ENCODE results near the gene SETD5.

Gene SETD5

DNA sequence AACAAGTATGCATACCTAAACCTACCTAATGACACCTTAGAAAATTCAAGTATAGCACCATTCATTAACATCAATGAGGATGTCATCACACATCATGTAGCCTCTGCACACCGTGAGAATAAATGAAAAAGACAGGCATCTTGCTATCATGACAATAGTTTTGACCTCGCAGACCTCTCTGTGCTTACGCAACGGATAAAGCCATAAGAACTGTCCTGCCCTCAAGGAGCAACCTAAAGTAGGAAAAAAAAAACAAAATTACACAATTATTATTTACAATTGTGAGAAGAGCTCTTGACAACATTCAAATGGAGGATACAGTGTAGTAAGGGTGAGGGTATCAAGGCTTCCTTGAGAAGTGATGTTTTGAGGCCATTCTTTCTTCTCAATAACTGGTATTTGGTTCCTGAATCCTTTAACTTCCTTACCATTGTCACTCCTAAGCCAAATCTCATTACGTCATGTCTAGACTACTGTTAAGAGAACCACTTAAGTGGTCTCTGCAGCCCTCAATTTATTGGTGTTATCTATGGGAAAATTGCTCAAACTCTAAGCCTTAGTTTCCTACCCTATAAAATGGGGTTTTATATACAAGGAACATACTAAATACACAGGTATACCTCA, 7.0 kb upstream of the SETD5 start:
- H3K27me3 ChIP-seq (replicated peaks; ENCODE audit: control insufficient read depth, insufficient read depth, low read length): no peaks in the 10 kb centered on the region
- no peak for DNase-seq (ENCODE audit: extremely low read depth, insufficient read length)
- no peak overlapping the region for H3K4me3 ChIP-seq (replicated peaks; ENCODE audit: low read depth, low read length)
- H3K36me3 ChIP-seq (ENCODE audit: control insufficient read depth, insufficient read depth, low read length): peaks cover 13% of the 10 kb centered on the region
- TF ChIP-seq, protein P1, sequence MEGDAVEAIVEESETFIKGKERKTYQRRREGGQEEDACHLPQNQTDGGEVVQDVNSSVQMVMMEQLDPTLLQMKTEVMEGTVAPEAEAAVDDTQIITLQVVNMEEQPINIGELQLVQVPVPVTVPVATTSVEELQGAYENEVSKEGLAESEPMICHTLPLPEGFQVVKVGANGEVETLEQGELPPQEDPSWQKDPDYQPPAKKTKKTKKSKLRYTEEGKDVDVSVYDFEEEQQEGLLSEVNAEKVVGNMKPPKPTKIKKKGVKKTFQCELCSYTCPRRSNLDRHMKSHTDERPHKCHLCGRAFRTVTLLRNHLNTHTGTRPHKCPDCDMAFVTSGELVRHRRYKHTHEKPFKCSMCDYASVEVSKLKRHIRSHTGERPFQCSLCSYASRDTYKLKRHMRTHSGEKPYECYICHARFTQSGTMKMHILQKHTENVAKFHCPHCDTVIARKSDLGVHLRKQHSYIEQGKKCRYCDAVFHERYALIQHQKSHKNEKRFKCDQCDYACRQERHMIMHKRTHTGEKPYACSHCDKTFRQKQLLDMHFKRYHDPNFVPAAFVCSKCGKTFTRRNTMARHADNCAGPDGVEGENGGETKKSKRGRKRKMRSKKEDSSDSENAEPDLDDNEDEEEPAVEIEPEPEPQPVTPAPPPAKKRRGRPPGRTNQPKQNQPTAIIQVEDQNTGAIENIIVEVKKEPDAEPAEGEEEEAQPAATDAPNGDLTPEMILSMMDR (IDR thresholded peaks at IDR 0.05; ENCODE audit: insufficient read depth, low read length, poor library complexity, severe bottlenecking): no peak

DNA sequence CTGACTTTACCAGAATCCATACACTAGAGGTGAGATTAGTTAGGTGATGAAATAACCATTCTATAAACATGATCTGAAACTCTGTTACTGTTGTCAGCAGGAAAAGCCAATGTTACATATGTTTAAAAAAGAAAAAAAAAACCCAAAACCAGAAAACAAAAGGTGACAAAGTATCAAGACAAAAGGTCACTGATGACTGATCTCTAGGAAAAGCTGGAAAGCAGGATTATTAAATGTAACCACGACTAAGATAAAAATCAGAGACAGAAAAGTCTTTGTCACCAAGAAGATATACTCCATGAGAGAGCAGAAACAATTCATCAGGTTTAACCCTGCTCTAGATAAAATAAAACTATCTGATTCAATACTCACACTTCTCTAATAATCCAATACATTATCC, 5.4 kb upstream of the SETD5 start:
- peaks cover 11% of the 10 kb centered on the region for H3K36me3 ChIP-seq (ENCODE audit: control insufficient read depth, insufficient read depth, low read length)
- no peaks in the 10 kb centered on the region for H3K27me3 ChIP-seq (replicated peaks; ENCODE audit: control insufficient read depth, insufficient read depth, low read length)
- H3K4me3 ChIP-seq (replicated peaks; ENCODE audit: low read depth, low read length): no peak overlapping the region
- no peak for DNase-seq (ENCODE audit: extremely low read depth, insufficient read length)
- TF ChIP-seq, protein P1 (IDR thresholded peaks at IDR 0.05; ENCODE audit: insufficient read depth, low read length, poor library complexity, severe bottlenecking): no peak

DNA sequence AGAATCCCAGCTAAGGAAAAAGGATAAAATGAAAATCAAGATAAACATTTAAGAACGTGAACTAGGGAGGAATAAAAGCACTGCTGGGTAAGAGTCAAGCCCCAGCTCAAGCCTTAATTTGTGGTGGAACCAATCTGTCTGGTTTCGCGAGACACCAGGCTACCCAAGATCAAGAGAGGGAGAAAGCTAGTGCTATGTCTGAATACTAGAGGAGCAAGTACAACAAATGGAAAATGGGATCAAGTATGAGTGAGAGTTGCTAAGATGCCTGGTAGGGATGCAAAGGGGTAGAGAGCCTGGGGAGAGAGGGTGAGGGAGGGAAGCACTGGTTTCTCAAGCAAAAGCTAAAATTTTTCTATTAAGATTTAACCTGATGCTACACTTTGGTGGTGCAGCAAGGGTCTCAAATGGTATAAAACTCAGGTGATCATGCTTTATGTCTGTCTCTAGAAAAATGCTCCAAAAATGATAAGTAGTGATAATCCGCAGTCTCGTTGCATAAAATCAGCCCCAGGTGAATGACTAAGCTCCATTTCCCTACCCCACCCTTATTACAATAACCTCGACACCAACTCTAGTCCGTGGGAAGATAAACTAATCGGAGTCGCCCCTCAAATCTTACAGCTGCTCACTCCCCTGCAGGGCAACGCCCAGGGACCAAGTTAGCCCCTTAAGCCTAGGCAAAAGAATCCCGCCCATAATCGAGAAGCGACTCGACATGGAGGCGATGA, 1.7 kb upstream of the SETD5 start:
- H3K27me3 ChIP-seq (replicated peaks; ENCODE audit: control insufficient read depth, insufficient read depth, low read length): no peaks in the 10 kb centered on the region
- peaks cover 1% of the 10 kb centered on the region; the same call in 1 of the 2 replicates for H3K36me3 ChIP-seq (ENCODE audit: control insufficient read depth, insufficient read depth, low read length)

DNA sequence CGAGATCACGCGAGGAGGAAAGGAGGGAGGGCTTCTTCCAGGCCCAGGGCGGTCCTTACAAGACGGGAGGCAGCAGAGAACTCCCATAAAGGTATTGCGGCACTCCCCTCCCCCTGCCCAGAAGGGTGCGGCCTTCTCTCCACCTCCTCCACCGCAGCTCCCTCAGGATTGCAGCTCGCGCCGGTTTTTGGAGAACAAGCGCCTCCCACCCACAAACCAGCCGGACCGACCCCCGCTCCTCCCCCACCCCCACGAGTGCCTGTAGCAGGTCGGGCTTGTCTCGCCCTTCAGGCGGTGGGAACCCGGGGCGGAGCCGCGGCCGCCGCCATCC, 1.1 kb upstream of the SETD5 start:
- no peaks in the 10 kb centered on the region for H3K27me3 ChIP-seq (replicated peaks; ENCODE audit: control insufficient read depth, insufficient read depth, low read length)
- DNase-seq (ENCODE audit: extremely low read depth, insufficient read length): no peak
- TF ChIP-seq, protein P1 (IDR thresholded peaks at IDR 0.05; ENCODE audit: insufficient read depth, low read length, poor library complexity, severe bottlenecking): no peak

More for the DNA sequence above, 1.7 kb upstream of the SETD5 start:
- TF ChIP-seq, protein P1 (IDR thresholded peaks at IDR 0.05; ENCODE audit: insufficient read depth, low read length, poor library complexity, severe bottlenecking): no peak
- H3K4me3 ChIP-seq (replicated peaks; ENCODE audit: low read depth, low read length): peak overlapping the region; percentile 83
- no peak for DNase-seq (ENCODE audit: extremely low read depth, insufficient read length)

DNA sequence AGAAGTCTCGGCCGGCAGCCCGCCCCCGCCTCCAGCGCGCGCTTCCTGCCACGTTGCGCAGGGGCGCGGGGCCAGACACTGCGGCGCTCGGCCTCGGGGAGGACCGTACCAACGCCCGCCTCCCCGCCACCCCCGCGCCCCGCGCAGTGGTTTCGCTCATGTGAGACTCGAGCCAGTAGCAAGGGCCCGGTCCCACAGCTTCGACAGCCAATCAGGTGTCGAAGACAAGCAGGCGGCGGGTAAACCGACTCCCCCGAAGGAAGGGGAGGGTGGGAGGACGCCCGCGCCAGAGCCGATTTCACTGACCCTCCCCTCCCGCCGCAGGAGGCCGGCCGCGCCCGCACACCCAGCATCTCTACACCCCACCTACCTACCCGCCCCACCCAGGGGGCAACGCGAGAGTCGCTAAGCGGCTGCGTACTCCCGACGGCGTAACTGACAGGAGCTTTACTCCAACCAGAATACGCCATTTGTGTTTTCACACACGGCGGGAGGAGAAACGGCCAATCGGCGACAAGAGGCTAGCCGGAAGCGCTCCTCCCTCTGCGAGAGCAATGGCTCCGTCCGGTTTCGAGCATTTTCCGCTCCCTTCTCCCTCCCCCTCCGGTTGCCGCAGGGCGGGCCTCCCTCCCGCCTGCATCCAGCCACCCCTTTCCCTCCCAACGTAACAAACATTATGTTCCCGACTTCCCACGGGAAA, 633 bp upstream of the SETD5 start:
- H3K27me3 ChIP-seq (replicated peaks; ENCODE audit: control insufficient read depth, insufficient read depth, low read length): no peaks in the 10 kb centered on the region
- DNase-seq (ENCODE audit: extremely low read depth, insufficient read length): peak; percentile 99
- peaks cover 1% of the 10 kb centered on the region; the same call in 1 of the 2 replicates for H3K36me3 ChIP-seq (ENCODE audit: control insufficient read depth, insufficient read depth, low read length)
- TF ChIP-seq, protein P1 (IDR thresholded peaks at IDR 0.05; ENCODE audit: insufficient read depth, low read length, poor library complexity, severe bottlenecking): no peak
- peak overlapping the region; percentile 83 for H3K4me3 ChIP-seq (replicated peaks; ENCODE audit: low read depth, low read length)

More for the DNA sequence above, 1.1 kb upstream of the SETD5 start:
- Histone ChIP-seq H3K36me3 (ENCODE audit: control insufficient read depth, insufficient read depth, low read length) (peaks cover 1% of the 10 kb centered on the region; the same call in 1 of the 2 replicates), H3K4me3 (replicated peaks; ENCODE audit: low read depth, low read length) (peak overlapping the region; percentile 83)

All from GM06990 (cell line).